GM12874 (cell line): ENCODE results near the gene TBCC.

ENCODE experiments used
- CTCF ChIP-seq: IDR thresholded peaks from 2 replicates; pipeline ENCODE4 v1.5.1; 2011; ENCODE audit warnings: low read depth, mild to moderate bottlenecking, control low read depth, low read length, moderate library complexity; ENCODE audit not compliant: insufficient read depth

The TBCC gene

DNA sequence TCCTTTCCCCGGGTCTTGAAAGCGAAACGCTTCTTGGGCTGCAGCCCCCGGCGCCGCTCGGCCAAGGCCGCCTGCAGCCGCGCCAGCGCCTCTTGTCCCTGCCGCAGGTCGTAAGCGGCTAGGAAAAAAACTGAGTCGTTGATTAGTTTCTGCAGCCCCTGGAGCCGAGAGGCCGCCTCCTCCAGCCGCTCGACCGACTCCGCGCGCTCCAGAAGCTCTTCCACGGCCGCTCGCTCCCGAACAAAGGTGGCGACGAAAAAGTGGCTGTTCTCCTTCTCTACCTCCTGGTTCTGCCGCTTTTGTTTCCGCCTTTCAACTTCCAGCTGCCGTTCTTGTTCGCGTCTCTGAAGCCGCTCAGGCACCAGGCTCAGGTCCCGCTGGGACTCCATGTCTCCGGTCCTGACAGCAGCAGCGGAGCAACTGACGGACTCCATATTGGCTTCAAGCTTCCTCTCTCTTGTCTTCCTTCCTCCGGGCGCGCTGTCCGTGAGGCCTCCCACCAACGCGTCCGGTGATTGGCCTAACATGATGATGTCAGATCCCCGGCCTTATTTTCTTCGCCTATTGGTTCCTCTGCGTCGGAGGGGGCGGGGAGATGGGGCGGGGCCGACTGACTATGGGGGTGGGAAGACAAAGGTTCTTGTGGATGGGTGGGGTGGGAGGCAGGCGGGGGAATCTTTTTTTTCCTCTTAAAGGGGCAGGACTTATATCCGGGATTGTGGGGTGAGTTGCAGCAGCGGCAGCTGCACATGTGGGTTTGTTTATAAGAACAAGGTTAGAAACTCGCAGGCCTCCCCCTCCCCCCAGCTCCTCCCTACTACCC, at the start of gene TBCC:
TSS of gene TBCC (minus strand) at position 464 of the 823 bp plus-strand sequence. CDS start at position 434, 30 bp downstream.
- TF ChIP-seq CTCF = no peak

DNA sequence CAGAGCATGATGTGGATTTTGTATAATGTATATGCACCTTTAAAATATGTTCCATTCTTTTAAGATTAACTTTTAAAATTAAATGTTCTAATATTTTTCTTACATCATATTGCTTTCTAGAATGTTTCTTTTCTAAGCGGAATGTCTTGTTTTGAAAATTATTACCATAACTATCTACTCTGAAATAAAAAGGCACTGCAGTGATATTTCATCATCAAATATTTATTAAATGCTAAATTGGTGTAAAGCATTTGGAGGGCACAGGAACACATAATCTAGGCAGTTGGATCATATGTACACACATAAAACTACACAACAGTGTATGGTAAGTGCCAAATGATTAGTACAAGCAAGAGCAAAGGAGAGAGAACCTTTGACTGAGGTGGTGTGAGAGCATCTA, 49.7 kb upstream of the TBCC start:
- TF ChIP-seq CTCF = no peak

GRCh38 chr6:42791706-42792320, 45.9 kb upstream of the TBCC start:
- no peak for TF ChIP-seq CTCF

- TF ChIP-seq CTCF = no peak
These were observed 44.8 kb upstream of the TBCC start for GRCh38 chr6:42790549-42791181.

DNA sequence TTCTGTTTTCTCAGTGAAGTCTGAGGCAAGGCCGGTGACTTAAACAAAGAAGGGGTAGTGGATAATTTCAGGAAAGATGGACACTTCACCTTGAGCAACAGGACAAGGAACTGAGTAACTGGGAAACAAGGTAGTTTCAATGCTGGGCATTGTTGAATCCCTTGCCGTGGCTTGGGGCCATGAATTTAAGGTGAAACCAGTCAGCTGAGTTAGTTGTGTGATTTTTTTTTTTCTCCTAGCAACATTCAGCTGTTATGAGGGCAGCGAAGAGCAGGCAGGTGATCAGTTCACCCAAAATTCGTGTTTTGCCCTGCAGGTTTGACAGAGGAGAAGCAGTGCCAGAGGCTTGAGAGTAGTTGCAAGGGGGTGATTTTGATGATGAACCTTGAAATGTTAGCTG, 42.8 kb upstream of the TBCC start:
- no peak for TF ChIP-seq CTCF

DNA sequence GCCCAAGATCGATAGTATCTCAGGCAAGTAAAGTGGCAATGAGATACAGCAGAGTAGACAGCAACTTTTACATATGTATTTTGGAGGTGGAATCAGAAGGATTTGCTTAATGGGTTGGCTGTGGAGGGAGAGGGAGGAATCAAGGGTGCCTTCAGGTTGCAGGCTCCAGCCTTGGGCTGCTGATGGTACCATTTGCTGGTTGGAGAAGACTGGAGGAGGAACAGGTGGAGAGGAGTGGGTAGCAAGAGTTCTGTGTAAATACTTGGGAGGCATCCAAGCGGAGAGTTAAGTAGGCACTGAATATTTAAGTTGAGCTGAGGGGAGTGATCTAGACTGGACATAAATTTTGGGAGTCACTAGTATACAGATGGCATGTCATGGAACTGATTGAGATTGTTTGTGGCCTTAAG, 41.2 kb upstream of the TBCC start:
- no peak for TF ChIP-seq CTCF

GRCh38 chr6:42786525-42786985, 40.7 kb upstream of the TBCC start:
- no peak for TF ChIP-seq CTCF
